Stimulated activated naive CD4-positive, alpha-beta T cell (primary cell): ENCODE measurements around the gene MKI67.

ENCODE experiments used
- DNase-seq, 6 experiments: peaks; one replicate each; lab custom pipeline; 2025; lab: John Stamatoyannopoulos, UW

MKI67 gene

DNA sequence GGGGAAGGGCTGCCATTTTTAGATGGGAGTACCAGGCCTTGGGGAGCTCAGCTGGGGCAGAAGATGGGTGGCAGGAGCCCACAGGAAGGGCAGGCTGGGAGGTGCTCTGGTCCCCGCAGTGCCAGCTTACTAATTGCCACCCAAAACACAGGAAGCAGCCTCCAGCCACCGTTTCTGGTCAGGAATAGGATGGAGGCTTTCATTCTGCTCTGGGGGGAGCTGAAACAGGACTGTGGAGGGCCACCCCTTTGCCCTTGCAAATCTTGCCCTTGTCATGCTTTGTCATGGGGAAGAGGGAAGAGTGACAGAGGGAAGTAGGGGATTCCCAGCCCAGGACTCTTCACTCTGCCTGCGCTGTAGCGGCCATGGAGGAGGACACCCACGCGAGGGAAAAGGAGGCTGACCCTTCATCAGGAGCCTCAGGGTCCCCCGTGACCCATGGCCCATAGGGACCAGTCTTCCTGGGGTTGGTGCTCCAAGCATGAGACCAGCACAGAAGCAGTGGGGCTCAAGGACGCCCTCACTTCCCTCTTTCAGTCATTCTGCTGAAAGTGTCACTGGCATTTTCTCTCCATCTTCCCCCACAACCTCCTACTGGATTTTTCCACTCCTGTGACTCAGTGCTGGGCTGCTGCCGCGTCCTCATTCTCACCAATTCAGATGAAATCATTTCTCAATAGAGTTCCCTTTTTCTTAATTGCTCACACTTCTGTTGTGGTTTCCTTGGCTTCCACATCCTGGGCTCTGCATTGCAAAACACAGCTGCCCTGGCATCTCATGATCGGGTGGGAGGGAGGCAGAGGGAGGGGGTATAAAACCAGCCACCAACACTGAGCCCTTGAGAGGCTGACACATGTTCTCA, 61.9 kb downstream of the MKI67 start:
- peak; percentile 15 to 67 (median 44) for DNase-seq

GRCh38 chr10:128063736-128064107, 62.5 kb downstream of the MKI67 start:
- DNase-seq: peak in 1 of 6 experiments; percentile 6

DNA sequence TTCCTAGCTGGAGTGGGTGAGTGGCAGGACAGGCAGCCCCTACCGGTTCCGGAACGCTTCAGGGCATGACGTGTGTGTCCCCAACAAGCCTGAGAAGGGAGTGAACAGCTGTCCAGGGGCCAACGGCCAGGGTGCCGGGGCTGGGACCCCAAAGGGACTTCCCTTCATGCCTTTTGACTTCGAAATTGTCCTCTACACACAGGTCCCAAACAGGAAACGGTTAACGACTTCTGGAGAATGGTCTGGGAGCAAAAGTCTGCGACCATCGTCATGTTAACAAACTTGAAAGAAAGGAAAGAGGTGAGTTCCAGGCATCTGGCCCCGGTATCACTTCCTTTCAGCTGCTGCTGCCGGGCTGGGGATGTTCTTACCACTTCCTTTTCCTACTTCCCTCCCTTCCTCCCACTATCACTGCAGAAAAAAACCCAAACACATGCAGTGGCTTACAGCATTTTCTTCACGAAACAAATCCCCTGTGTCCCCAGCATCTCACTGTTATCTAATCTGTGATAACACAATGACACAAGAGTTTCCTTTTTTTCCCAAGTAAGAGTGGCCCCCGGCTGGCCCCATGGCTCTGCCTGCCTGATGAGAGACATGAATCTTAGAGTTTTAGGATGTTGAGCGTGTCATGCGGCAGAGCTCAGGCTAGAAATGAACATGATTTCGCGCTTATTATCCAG, 63.2 kb downstream of the MKI67 start:
- DNase-seq: peak; percentile 14 to 75 (median 46)

DNA sequence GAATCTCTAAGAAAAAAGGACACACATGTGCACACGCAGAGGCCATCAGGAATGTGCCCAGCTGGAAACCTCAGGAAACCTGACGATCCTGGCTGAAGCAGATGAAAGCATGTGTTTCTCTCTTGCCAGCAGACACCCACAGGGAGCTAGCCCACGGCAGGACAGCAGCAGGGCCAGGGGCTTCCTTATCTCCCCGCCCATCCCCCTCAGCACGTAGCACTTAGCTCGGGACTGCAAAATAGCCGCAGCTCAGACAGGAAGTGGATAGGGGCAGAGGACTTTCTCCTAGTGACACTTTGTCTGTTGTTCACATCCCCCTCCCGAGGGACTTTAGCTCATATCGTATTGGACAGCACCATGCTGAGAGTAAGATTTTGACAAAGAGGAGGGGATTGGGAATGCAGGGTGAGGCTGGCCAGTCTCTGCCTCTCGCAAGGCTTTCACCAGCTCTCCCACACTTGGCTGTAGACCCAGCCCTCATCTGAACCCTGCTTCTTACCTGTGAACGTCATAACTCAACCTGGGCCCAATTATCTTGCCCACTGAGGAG, 63.8 kb downstream of the MKI67 start:
- DNase-seq: no peak

- DNase-seq: no peak
Measured at GRCh38 chr10:128061306-128062300, 64.6 kb downstream of the MKI67 start.

DNA sequence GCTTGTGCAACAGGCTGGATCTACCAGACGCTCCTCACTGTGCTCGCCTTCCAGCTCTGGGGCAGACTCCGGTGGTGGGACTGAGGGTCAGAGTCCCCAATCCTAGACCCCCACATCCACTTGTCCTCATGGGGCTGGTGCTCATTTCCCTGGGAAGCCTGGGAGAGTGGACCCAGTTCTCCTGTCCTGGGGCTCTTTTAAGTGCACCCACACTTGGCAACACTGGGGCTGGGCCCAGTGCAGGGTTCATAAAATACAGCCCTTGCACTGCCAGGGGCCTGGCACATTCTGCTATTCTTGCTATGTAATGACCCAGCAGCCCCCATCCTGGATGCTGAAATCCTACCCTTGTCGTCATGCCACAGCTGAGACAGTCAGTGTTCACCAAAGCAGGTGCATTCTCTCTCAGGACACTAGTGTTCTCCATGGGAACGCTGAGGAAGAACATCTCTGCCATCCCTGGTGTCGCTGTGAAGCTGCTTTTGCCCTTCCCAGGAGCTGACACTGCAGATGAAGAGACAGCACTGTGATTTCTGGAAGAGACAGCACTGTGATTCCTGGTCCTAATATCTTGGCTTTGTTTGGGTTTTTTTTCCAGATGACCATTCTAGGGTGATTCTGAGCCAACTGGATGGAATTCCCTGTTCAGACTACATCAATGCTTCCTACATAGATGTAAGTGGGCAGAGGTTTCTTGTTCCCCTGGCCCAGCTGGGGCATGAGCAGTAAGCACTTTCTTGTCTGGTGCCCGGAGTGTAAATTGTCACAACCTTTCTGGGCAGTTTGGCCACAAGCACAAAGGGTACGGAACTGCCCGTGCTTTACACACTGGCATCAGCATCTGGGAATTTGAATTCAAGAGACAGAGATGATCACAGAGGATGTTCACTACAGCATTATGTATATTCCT, 65.6 kb downstream of the MKI67 start:
- DNase-seq: no peak

GRCh38 chr10:128059982-128060293, 66.3 kb downstream of the MKI67 start:
- DNase-seq: no peak

DNA sequence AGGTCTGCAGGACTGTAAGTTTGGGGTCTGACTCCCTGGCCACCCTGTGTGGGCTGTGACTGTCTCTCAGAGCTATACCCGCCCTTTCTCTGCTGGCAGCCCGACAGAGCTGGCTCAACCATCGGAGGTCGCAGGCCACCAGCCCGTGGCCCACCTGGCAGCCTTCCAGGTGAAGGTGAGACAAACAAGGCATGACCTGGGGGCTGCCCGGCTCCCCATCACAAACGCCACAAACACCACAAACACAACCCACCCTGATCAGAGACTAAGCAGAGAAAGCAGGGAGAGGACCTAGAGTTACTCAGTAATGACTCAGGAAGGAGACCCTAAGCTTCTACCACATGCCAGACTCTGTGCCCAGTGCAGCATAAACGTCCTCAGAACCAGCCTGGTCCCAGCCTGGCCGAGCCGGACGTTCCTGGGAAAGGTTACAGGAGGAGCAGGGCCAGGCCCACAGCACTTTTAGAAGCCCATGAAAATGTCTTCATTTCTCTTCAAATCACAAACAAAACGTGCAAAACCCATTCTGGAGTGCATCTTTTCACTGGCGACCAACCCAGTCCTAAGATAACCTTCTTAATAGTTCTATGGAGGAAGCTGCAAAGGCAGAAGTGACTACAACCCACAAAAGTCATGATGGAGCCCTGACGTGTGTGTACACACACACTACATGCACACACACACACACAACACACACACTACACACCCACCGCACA, 66.8 kb downstream of the MKI67 start:
- no peak for DNase-seq

DNA sequence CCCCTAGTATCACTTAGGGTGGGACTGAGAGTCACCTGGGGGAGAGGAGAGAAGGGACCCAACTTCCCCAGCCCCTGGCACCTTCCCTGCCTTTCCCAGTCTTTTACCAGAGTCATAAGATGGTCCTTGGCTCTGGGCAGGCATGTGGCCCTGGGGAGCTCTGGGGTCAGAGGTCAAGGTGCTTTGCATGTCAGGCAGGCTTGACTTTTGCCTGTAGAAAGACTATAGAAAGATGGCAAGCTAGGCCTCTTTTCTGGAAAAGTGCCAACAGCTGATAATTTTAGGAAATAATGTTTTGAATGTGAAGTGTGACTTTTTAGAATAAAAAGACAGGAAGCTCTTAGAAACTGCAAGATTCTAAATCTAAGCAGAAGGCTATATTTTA, 67.5 kb downstream of the MKI67 start:
- no peak for DNase-seq

- no peak for DNase-seq
Measured at GRCh38 chr10:128058106-128058749, 68.0 kb downstream of the MKI67 start.

DNA sequence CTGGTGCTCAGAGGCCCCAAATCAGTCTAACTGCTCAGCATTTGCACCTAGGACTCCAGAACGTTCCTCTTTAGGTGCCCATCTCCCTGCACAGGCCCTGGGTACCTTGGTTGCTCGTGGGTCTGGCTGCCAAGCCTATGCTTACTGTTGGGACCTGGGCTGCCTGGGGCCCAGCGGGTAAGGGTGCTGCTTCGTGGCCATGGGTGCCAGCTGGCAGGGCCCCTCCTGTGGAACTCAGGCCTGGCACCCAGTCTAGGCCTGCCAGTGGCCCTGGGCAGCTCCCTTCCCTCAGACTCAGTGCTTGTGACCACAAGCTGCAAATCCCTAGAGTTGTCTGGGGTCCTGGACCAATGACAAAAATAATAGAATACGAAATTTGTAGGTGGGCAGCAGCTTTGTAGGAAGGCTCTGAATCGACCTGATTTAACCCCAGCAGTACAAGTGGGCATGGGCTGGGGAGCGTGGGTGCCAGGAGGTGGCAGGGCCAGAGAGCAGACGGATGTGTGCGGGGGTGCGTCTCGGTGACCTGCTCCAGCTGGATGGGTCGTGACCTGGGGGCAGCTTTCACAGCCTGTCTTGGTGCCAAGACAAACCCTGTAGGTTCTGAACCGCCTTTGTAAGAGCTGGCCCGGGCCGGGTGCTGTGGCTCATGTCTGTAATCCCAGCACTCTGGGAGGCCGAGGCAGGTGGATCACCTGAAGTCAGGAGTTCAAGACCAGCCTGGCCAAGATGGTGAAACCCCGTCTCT, 69.7 kb downstream of the MKI67 start:
- DNase-seq: no peak

DNA sequence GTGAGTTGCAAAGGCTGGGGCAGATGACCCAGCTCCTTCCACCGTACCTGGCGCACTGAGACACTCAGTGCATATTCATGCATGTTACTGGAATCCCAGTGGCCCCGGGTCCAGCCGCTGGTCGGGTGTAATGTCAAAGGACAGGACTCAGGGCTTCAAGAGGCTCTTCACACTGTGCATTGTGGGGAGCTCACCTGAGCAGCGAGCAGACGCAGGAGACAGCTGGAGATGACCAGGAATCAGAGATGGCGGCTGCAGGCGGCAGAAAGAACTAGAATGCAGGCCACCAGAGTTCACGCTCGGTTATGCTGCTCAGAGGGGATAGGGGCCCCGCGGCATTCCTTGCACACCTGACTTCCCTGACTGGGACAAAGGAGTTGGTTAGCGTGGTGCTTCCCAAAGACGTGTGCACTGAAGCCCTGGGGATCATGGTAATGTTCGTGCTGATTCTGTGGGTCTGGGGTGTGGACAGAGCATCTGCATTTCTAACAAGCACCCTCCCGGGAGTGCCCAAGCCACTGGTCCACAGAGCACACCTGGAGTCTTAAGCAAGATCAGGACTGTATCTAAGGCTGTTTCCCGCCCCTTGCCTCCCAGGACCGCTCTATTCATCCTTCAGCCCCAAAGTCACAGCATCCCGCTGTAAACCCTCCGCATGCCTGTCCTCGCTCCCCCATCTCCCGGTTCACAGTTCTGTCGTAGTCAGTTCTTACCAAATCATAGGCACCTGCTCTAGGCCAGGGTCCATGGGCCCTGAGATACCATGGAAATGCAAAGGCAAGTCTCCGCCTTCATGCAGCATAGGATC, 71.0 kb downstream of the MKI67 start:
- no peak for DNase-seq

GRCh38 chr10:128054163-128054970, 71.9 kb downstream of the MKI67 start:
- no peak for DNase-seq

DNA sequence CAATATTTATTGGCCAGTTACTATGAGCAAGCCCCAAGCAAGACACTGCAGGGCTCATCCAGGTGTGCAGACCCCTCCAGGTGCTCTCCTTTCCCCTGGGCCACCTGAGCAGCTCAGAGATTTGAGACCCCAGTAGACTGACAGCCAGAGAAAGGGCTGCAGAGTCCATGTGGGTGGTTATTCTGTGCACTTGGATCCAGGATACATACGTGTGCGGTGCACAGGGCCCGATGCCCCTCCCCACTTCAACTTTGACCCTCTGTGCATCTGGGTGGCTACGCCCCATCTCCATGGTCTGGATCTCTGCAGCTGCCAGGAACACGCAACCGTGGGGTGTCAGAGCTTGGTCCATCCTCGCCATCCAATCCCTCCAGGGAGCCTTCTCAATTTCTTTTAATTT, 72.9 kb downstream of the MKI67 start:
- DNase-seq: no peak

DNA sequence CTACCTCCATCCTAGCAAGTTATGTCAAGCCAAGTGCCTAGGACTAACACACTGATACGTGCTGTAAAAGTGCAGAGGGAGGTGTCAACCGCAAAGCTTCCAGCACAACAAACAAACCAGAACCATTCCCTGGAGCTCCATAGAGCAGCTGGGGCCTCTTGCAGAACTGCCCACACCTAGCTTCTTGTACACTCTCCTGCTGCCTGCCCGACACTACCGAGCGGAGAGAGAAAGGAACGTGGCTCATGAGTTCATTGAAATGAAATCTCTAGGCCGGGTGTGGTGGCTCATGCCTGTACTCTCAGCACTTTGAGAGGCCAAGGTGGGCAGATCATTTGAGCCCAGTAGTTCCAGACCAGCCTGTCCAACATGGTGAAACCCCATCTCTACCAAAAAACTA, 73.5 kb downstream of the MKI67 start:
- DNase-seq: no peak

DNA sequence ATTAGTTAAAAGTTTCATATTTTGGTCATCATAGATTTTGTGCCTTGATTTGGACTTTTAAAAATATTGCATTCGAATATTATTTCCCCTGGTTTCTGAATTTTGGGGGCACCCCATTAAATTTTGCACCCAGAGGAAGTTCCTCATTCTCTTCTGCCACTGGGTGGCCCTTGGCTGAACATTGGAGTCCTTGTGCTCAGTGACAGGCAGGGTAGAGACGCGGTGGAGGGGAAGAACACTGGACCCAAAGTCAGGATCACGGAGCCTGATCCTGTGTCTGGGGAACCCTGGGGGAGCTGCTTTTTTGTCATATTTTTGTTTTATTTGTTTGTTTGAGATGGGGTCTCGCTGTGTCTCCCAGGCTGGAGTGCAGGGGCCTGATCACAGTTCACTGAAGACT, 74.7 kb downstream of the MKI67 start:
- DNase-seq: no peak

- no peak for DNase-seq
Measured at GRCh38 chr10:128050936-128051335, 75.3 kb downstream of the MKI67 start.
